Parathyroid adenoma (tissue), 2 donors: Measurements from ENCODE around the gene TSPEAR.

ENCODE experiments used
- H2AFZ ChIP-seq: fragments of 300-600 bp; sonication (generic); one replicate; pipeline ENCODE4 v1.7.0; 2017; ENCODE audit warnings: antibody characterized with exemption, mild to moderate bottlenecking
- H3K27ac ChIP-seq: fragments of 300-600 bp; sonication (generic); one replicate; pipeline ENCODE4 v1.7.0; 2017
- H3K27me3 ChIP-seq: fragments of 300-600 bp; sonication (generic); one replicate; pipeline ENCODE4 v1.7.0; 2017; ENCODE audit warnings: low read length; ENCODE audit not compliant: control insufficient read depth, insufficient read depth
- H3K36me3 ChIP-seq: fragments of 300-600 bp; sonication (generic); one replicate; pipeline ENCODE4 v1.7.0; 2017; ENCODE audit warnings: low read length; ENCODE audit not compliant: control insufficient read depth, insufficient read depth
- H3K4me1 ChIP-seq: fragments of 300-600 bp; sonication (generic); one replicate; pipeline ENCODE4 v1.7.0; 2017; ENCODE audit warnings: control low read depth
- H3K4me2 ChIP-seq: fragments of 300-600 bp; sonication (generic); one replicate; pipeline ENCODE4 v1.7.0; 2017; ENCODE audit warnings: low read length
- H3K4me3 ChIP-seq: fragments of 300-600 bp; sonication (generic); one replicate; pipeline ENCODE4 v1.7.0; 2017; ENCODE audit warnings: low read depth, low read length
- H3K79me2 ChIP-seq: fragments of 300-600 bp; sonication (generic); one replicate; pipeline ENCODE4 v1.7.0; 2017; ENCODE audit warnings: control low read depth
- H3K9ac ChIP-seq: fragments of 300-600 bp; sonication (generic); one replicate; pipeline ENCODE4 v1.7.0; 2017; ENCODE audit warnings: mild to moderate bottlenecking
- H3K9me3 ChIP-seq: fragments of 300-600 bp; sonication (generic); one replicate; pipeline ENCODE4 v1.7.0; 2017; ENCODE audit warnings: low read length; ENCODE audit not compliant: control insufficient read depth
- CTCF ChIP-seq: fragments of 300-600 bp; sonication (generic); IDR thresholded peaks from one replicate; pipeline ENCODE4 v1.7.0; 2017; ENCODE audit warnings: antibody characterized with exemption, mild to moderate bottlenecking
- donor health status: primary hyperparathyroidism.

The TSPEAR gene

GRCh38 chr21:44724196-44724595, 12.8 kb upstream of the TSPEAR start:
- Histone ChIP-seq H3K4me1 (no peaks in the 10 kb centered on the region), H3K27ac (no peak overlapping the region), H3K4me2 (no peak overlapping the region), H3K4me3 (no peak overlapping the region), H3K9me3 (no peaks in the 10 kb centered on the region), H3K36me3 (no peaks in the 10 kb centered on the region), H2AFZ (no peak overlapping the region), H3K9ac (no peak overlapping the region), H3K79me2 (no peaks in the 10 kb centered on the region), H3K27me3 (no peaks in the 10 kb centered on the region)
- TF ChIP-seq CTCF: no peak

GRCh38 chr21:44723177-44724131, 12.1 kb upstream of the TSPEAR start:
- TF ChIP-seq CTCF: no peak
- Histone ChIP-seq H3K36me3 (no peaks in the 10 kb centered on the region), H2AFZ (no peak overlapping the region), H3K27ac (no peak overlapping the region), H3K4me2 (no peak overlapping the region), H3K27me3 (no peaks in the 10 kb centered on the region), H3K4me3 (no peak overlapping the region), H3K4me1 (no peaks in the 10 kb centered on the region), H3K79me2 (no peaks in the 10 kb centered on the region), H3K9ac (no peak overlapping the region), H3K9me3 (no peaks in the 10 kb centered on the region)

GRCh38 chr21:44722731-44723130, 11.4 kb upstream of the TSPEAR start:
- Histone ChIP-seq H3K36me3 (no peaks in the 10 kb centered on the region), H2AFZ (no peak overlapping the region), H3K4me2 (no peak overlapping the region), H3K4me3 (no peak overlapping the region), H3K9ac (no peak overlapping the region), H3K9me3 (no peaks in the 10 kb centered on the region), H3K79me2 (no peaks in the 10 kb centered on the region), H3K27me3 (no peaks in the 10 kb centered on the region), H3K27ac (no peak overlapping the region), H3K4me1 (no peaks in the 10 kb centered on the region)
- no peak for TF ChIP-seq CTCF

GRCh38 chr21:44720170-44720569, 8.8 kb upstream of the TSPEAR start:
- no peak overlapping the region for H3K4me3 ChIP-seq
- no peak overlapping the region for H3K27ac ChIP-seq
- H3K4me1 ChIP-seq: no peaks in the 10 kb centered on the region
- H3K27me3 ChIP-seq: no peaks in the 10 kb centered on the region
- no peak overlapping the region for H3K9ac ChIP-seq
- no peaks in the 10 kb centered on the region for H3K36me3 ChIP-seq
- H2AFZ ChIP-seq: no peak overlapping the region
- no peak overlapping the region for H3K4me2 ChIP-seq
- no peaks in the 10 kb centered on the region for H3K79me2 ChIP-seq
- no peaks in the 10 kb centered on the region for H3K9me3 ChIP-seq
- no peak for TF ChIP-seq CTCF

GRCh38 chr21:44718571-44718970, 7.2 kb upstream of the TSPEAR start:
- no peak for TF ChIP-seq CTCF
- no peak overlapping the region for H3K4me3 ChIP-seq
- H3K27me3 ChIP-seq: no peaks in the 10 kb centered on the region
- no peak overlapping the region for H3K27ac ChIP-seq
- H3K36me3 ChIP-seq: no peaks in the 10 kb centered on the region
- H3K9me3 ChIP-seq: no peaks in the 10 kb centered on the region
- H2AFZ ChIP-seq: no peak overlapping the region
- H3K79me2 ChIP-seq: no peaks in the 10 kb centered on the region
- H3K9ac ChIP-seq: no peak overlapping the region
- H3K4me2 ChIP-seq: no peak overlapping the region
- no peaks in the 10 kb centered on the region for H3K4me1 ChIP-seq
